Right forelimb (tissue), 1 donor: Measurements from ENCODE around the gene CILP2.
A peak's percentile ranks its signal among the peaks of the same experiment; 100 is the strongest.

Source experiments
- DNase-seq: peaks from one replicate; pipeline ENCODE4 v3.0.0-alpha.2; 2018

CILP2 gene

GRCh38 chr19:19538061-19538784 lies at the start of gene CILP2:
TSS of gene CILP2 (plus strand) at chr19:19538265. CDS start at chr19:19538350, 85 bp downstream.
- peak; percentile 78 for DNase-seq

- peak; percentile 80 for DNase-seq
These were observed 49.0 kb upstream of the CILP2 start for GRCh38 chr19:19488875-19489690.

GRCh38 chr19:19489804-19490204 lies 48.3 kb upstream of the CILP2 start:
- no peak for DNase-seq

GRCh38 chr19:19490214-19490968 lies 47.7 kb upstream of the CILP2 start:
- peak; percentile 89 for DNase-seq

GRCh38 chr19:19491321-19492025 lies 46.6 kb upstream of the CILP2 start:
- DNase-seq, result no peak

GRCh38 chr19:19492026-19492610 lies 45.9 kb upstream of the CILP2 start:
- DNase-seq, result no peak

- DNase-seq, result no peak
These were observed 44.1 kb upstream of the CILP2 start for GRCh38 chr19:19493841-19494546.

GRCh38 chr19:19495614-19496603 lies 42.2 kb upstream of the CILP2 start:
- no peak for DNase-seq

- no peak for DNase-seq
These were observed 39.6 kb upstream of the CILP2 start for GRCh38 chr19:19498255-19498991.

GRCh38 chr19:19499272-19499995 lies 38.6 kb upstream of the CILP2 start:
- no peak for DNase-seq

- DNase-seq, result no peak
These were observed 37.0 kb upstream of the CILP2 start for GRCh38 chr19:19500975-19501644.

- no peak for DNase-seq
These were observed 36.3 kb upstream of the CILP2 start for GRCh38 chr19:19501798-19502197.

GRCh38 chr19:19502281-19502680 lies 35.8 kb upstream of the CILP2 start:
- no peak for DNase-seq

- DNase-seq, result no peak
These were observed 35.1 kb upstream of the CILP2 start for GRCh38 chr19:19502808-19503602.

GRCh38 chr19:19504754-19505668 lies 33.1 kb upstream of the CILP2 start:
- DNase-seq, result no peak

GRCh38 chr19:19505669-19506326 lies 32.3 kb upstream of the CILP2 start:
- DNase-seq, result no peak
